Measurements from ENCODE around the gene IPPK.

The IPPK gene

DNA sequence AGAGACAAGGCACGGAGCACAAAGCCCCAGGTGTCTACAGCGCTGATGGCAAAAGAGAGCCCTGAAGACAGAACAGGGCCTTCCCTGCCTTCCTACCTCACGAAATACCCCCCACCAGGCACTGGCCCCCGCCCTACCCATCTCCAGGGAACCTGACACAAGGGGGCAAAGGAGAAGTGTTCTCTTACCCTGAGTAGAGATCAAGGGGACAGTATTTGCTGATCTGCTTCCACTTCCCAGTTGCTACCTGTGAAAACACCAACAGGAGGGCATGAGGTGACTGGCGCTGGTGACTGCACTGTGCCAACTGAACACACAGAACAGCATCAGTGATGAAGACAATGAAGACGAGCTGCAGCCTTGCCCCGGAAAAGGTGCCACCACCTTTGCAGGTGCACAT, 27.4 kb downstream of the IPPK start:
- peaks cover 51 to 88% of the 10 kb centered on the region in 2 donors for H3K36me3 ChIP-seq (ENCODE audit: control insufficient read depth in 1 of 2, insufficient read depth in 2 of 2, low read length in 2 of 2)

DNA sequence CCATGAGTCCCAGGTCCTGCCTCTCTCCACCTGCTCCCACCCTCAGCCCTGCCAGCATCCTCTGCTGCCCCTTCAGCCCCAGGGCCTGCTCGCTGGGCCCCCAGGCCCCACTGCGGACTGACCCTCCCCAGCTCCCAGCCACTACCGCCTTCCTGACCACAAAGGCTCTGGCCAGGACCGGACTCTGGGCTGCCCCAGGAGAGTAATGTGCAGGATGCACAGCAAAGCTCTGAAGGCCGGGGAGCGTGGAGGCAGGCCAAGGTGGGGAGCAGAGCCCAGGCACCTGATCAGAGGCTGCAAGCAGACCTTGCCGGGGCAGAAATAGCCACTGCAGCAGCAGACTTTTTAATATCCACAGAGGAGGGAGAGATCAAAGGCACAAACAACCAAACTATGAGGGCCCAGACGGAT, 27.9 kb downstream of the IPPK start:
- no peak overlapping the region for H3K27ac ChIP-seq (ENCODE audit: low read length)
- H3K36me3 ChIP-seq (ENCODE audit: control insufficient read depth in 1 of 2, insufficient read depth in 2 of 2, low read length in 2 of 2), result peaks cover 52 to 88% of the 10 kb centered on the region in 2 donors
- H3K4me3 ChIP-seq (ENCODE audit: low read depth in 1 of 2, low read length in 2 of 2), result no peak overlapping the region
- H3K9me3 ChIP-seq (ENCODE audit: control insufficient read depth in 1 of 2, low read length in 2 of 2), result peaks cover 0 to 7% of the 10 kb centered on the region in 2 donors
- no peaks in the 10 kb centered on the region for H3K4me1 ChIP-seq (ENCODE audit: control insufficient read depth in 1 of 2, insufficient read depth in 2 of 2, low read length in 2 of 2)
- H3K27me3 ChIP-seq (ENCODE audit: low read depth, low read length), result no peaks in the 10 kb centered on the region

More for the DNA sequence above, 27.4 kb downstream of the IPPK start:
- Histone ChIP-seq H3K27ac (ENCODE audit: low read length) (no peak overlapping the region), H3K27me3 (ENCODE audit: low read depth, low read length) (no peaks in the 10 kb centered on the region), H3K4me3 (ENCODE audit: low read depth in 1 of 2, low read length in 2 of 2) (no peak overlapping the region), H3K9me3 (ENCODE audit: control insufficient read depth in 1 of 2, low read length in 2 of 2) (peaks cover 0 to 7% of the 10 kb centered on the region in 2 donors), H3K4me1 (ENCODE audit: control insufficient read depth in 1 of 2, insufficient read depth in 2 of 2, low read length in 2 of 2) (no peaks in the 10 kb centered on the region)

- H3K4me1 ChIP-seq (ENCODE audit: control insufficient read depth in 1 of 2, insufficient read depth in 2 of 2, low read length in 2 of 2), result no peaks in the 10 kb centered on the region
- H3K27ac ChIP-seq (ENCODE audit: low read length), result no peak overlapping the region
- H3K9me3 ChIP-seq (ENCODE audit: control insufficient read depth in 1 of 2, low read length in 2 of 2), result peaks cover 0 to 7% of the 10 kb centered on the region in 2 donors
- peaks cover 55 to 88% of the 10 kb centered on the region in 2 donors for H3K36me3 ChIP-seq (ENCODE audit: control insufficient read depth in 1 of 2, insufficient read depth in 2 of 2, low read length in 2 of 2)
- H3K4me3 ChIP-seq (ENCODE audit: low read depth in 1 of 2, low read length in 2 of 2), result no peak overlapping the region
- no peaks in the 10 kb centered on the region for H3K27me3 ChIP-seq (ENCODE audit: low read depth, low read length)
Observed at GRCh38 chr9:92641092-92641809, 28.7 kb downstream of the IPPK start.

- peaks cover 0 to 2% of the 10 kb centered on the region in 2 donors for H3K9me3 ChIP-seq (ENCODE audit: control insufficient read depth in 1 of 2, low read length in 2 of 2)
- no peak overlapping the region for H3K4me3 ChIP-seq (ENCODE audit: low read depth in 1 of 2, low read length in 2 of 2)
- no peaks in the 10 kb centered on the region for H3K4me1 ChIP-seq (ENCODE audit: control insufficient read depth in 1 of 2, insufficient read depth in 2 of 2, low read length in 2 of 2)
- peaks cover 60 to 87% of the 10 kb centered on the region in 2 donors for H3K36me3 ChIP-seq (ENCODE audit: control insufficient read depth in 1 of 2, insufficient read depth in 2 of 2, low read length in 2 of 2)
- no peaks in the 10 kb centered on the region for H3K27me3 ChIP-seq (ENCODE audit: low read depth, low read length)
- no peak overlapping the region for H3K27ac ChIP-seq (ENCODE audit: low read length)
Observed at GRCh38 chr9:92640398-92641091, 29.4 kb downstream of the IPPK start.

GRCh38 chr9:92639791-92640271, 30.1 kb downstream of the IPPK start:
- no peak overlapping the region for H3K27ac ChIP-seq (ENCODE audit: low read length)
- no peak overlapping the region for H3K4me3 ChIP-seq (ENCODE audit: low read depth in 1 of 2, low read length in 2 of 2)
- no peaks in the 10 kb centered on the region for H3K27me3 ChIP-seq (ENCODE audit: low read depth, low read length)
- H3K36me3 ChIP-seq (ENCODE audit: control insufficient read depth in 1 of 2, insufficient read depth in 2 of 2, low read length in 2 of 2), result peaks cover 62 to 86% of the 10 kb centered on the region in 2 donors
- H3K4me1 ChIP-seq (ENCODE audit: control insufficient read depth in 1 of 2, insufficient read depth in 2 of 2, low read length in 2 of 2), result peaks cover 0 to 2% of the 10 kb centered on the region in 2 donors
- no peaks in the 10 kb centered on the region for H3K9me3 ChIP-seq (ENCODE audit: control insufficient read depth in 1 of 2, low read length in 2 of 2)

GRCh38 chr9:92639124-92639523, 30.8 kb downstream of the IPPK start:
- Histone ChIP-seq H3K4me1 (ENCODE audit: control insufficient read depth in 1 of 2, insufficient read depth in 2 of 2, low read length in 2 of 2) (peaks cover 0 to 9% of the 10 kb centered on the region in 2 donors), H3K27ac (ENCODE audit: low read length) (no peak overlapping the region), H3K36me3 (ENCODE audit: control insufficient read depth in 1 of 2, insufficient read depth in 2 of 2, low read length in 2 of 2) (peaks cover 58 to 82% of the 10 kb centered on the region in 2 donors)

DNA sequence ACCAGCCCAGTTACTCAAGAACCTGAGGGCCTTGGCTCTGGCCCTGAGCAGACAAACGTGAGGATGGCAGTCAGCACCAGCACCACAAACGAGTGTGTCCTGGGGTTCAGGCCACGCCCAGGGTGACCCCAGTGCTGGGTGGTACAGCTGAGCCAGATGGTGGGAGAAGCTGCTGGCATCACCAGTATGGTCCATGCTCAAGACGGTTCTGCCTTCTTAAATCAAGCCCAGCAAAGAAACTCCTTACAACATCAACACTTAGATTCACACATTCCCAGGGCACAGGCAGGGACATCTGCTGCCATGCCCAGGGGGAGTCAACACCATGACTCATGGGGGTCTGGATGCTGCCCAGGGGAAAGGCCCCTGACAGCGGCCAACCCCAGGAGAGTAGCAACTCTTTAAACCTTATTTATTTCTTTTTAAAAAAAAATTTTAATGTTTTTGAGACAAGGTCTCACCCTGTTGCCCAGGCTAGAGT, 31.3 kb downstream of the IPPK start:
- Histone ChIP-seq H3K36me3 (ENCODE audit: control insufficient read depth in 1 of 2, insufficient read depth in 2 of 2, low read length in 2 of 2) (peaks cover 61 to 84% of the 10 kb centered on the region in 2 donors), H3K27me3 (ENCODE audit: low read depth, low read length) (no peaks in the 10 kb centered on the region), H3K27ac (ENCODE audit: low read length) (no peak overlapping the region), H3K4me3 (ENCODE audit: low read depth in 1 of 2, low read length in 2 of 2) (no peak overlapping the region), H3K9me3 (ENCODE audit: control insufficient read depth in 1 of 2, low read length in 2 of 2) (no peaks in the 10 kb centered on the region), H3K4me1 (ENCODE audit: control insufficient read depth in 1 of 2, insufficient read depth in 2 of 2, low read length in 2 of 2) (peaks cover 0 to 12% of the 10 kb centered on the region in 2 donors)

More at GRCh38 chr9:92639124-92639523, 30.8 kb downstream of the IPPK start:
- H3K9me3 ChIP-seq (ENCODE audit: control insufficient read depth in 1 of 2, low read length in 2 of 2), result no peaks in the 10 kb centered on the region
- no peak overlapping the region for H3K4me3 ChIP-seq (ENCODE audit: low read depth in 1 of 2, low read length in 2 of 2)
- no peaks in the 10 kb centered on the region for H3K27me3 ChIP-seq (ENCODE audit: low read depth, low read length)

DNA sequence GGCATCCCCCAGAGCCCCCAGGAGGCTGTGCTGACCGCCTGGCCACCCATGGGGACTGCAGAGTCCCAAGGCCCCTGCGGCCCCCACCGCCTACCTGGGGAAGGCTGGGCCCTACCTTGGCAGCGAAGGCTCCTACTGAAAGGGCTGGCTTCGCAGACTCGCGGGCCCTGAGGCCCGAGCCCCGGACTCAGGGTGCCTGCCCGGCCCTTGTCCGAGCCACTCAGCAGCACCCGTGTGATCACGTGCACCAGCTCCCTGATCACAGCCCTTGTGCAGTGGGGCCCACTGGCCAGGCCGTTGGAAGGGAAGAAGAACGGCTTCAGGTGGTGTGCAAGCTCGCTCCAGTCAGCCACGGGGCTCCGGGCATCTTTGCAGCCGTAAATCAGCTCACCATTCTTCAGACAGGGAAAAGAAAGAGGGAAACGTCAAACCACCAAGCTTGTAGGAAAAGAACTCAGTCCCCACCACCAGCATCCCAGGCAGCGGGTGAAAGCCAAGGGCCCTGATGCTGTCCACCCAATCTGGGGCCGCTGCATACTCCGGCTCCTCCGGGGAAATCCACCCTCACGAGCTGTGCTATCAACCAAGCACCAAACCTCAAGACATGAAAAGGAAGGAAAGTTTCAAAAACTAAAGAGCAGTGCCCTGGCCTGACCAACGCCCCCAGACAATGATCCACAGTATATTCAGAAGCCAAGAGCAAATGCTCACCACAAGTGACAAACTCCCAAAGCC, 31.9 kb downstream of the IPPK start:
- Histone ChIP-seq H3K9me3 (ENCODE audit: control insufficient read depth in 1 of 2, low read length in 2 of 2) (no peaks in the 10 kb centered on the region), H3K36me3 (ENCODE audit: control insufficient read depth in 1 of 2, insufficient read depth in 2 of 2, low read length in 2 of 2) (peaks cover 58 to 80% of the 10 kb centered on the region in 2 donors), H3K27ac (ENCODE audit: low read length) (no peak overlapping the region)

GRCh38 chr9:92637326-92637725, 32.6 kb downstream of the IPPK start:
- Histone ChIP-seq H3K27me3 (ENCODE audit: low read depth, low read length) (no peaks in the 10 kb centered on the region), H3K27ac (ENCODE audit: low read length) (no peak overlapping the region), H3K4me1 (ENCODE audit: control insufficient read depth in 1 of 2, insufficient read depth in 2 of 2, low read length in 2 of 2) (peaks cover 0 to 20% of the 10 kb centered on the region in 2 donors), H3K4me3 (ENCODE audit: low read depth in 1 of 2, low read length in 2 of 2) (no peak overlapping the region), H3K9me3 (ENCODE audit: control insufficient read depth in 1 of 2, low read length in 2 of 2) (no peaks in the 10 kb centered on the region), H3K36me3 (ENCODE audit: control insufficient read depth in 1 of 2, insufficient read depth in 2 of 2, low read length in 2 of 2) (peaks cover 57 to 72% of the 10 kb centered on the region in 2 donors)

More for the DNA sequence above, 31.9 kb downstream of the IPPK start:
- Histone ChIP-seq H3K27me3 (ENCODE audit: low read depth, low read length) (no peaks in the 10 kb centered on the region), H3K4me1 (ENCODE audit: control insufficient read depth in 1 of 2, insufficient read depth in 2 of 2, low read length in 2 of 2) (peaks cover 0 to 14% of the 10 kb centered on the region in 2 donors), H3K4me3 (ENCODE audit: low read depth in 1 of 2, low read length in 2 of 2) (no peak overlapping the region)

DNA sequence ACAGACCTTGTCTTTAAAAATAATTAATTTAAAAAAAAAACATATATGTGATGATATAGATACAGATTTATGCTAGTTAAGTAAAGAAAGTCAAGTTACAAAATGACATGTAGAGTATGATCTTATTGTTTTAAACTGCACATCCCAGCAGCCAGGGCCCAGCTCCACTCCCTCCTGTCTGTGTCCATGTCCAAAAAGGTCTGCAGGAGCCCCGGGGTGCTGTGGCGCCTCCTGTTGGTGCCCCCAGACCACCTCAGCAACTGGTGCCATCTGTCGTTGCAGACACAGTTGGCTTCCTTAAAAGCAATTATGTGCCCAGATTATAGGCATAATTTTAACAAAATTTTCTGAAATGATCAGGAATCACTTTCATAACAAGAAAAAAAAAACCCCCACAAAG, 33.3 kb downstream of the IPPK start:
- H3K9me3 ChIP-seq (ENCODE audit: control insufficient read depth in 1 of 2, low read length in 2 of 2), result no peaks in the 10 kb centered on the region
- no peak overlapping the region for H3K27ac ChIP-seq (ENCODE audit: low read length)
- peaks cover 57 to 71% of the 10 kb centered on the region in 2 donors for H3K36me3 ChIP-seq (ENCODE audit: control insufficient read depth in 1 of 2, insufficient read depth in 2 of 2, low read length in 2 of 2)
- H3K4me1 ChIP-seq (ENCODE audit: control insufficient read depth in 1 of 2, insufficient read depth in 2 of 2, low read length in 2 of 2), result peaks cover 0 to 25% of the 10 kb centered on the region in 2 donors
- no peaks in the 10 kb centered on the region for H3K27me3 ChIP-seq (ENCODE audit: low read depth, low read length)
- no peak overlapping the region for H3K4me3 ChIP-seq (ENCODE audit: low read depth in 1 of 2, low read length in 2 of 2)

GRCh38 chr9:92635760-92636159, 34.2 kb downstream of the IPPK start:
- no peak overlapping the region for H3K4me3 ChIP-seq (ENCODE audit: low read depth in 1 of 2, low read length in 2 of 2)
- no peaks in the 10 kb centered on the region for H3K9me3 ChIP-seq (ENCODE audit: control insufficient read depth in 1 of 2, low read length in 2 of 2)
- H3K36me3 ChIP-seq (ENCODE audit: control insufficient read depth in 1 of 2, insufficient read depth in 2 of 2, low read length in 2 of 2), result peaks cover 52 to 66% of the 10 kb centered on the region in 2 donors
- H3K27ac ChIP-seq (ENCODE audit: low read length), result no peak overlapping the region
- H3K27me3 ChIP-seq (ENCODE audit: low read depth, low read length), result no peaks in the 10 kb centered on the region
- peaks cover 0 to 26% of the 10 kb centered on the region in 2 donors for H3K4me1 ChIP-seq (ENCODE audit: control insufficient read depth in 1 of 2, insufficient read depth in 2 of 2, low read length in 2 of 2)

All from muscle layer of duodenum (tissue), 2 donors.